HEK293 (cell line): ENCODE measurements around the gene PLEKHA8.

Source experiments
- CTCF ChIA-PET: fragments of 350-600 bp; formaldehyde crosslinking; extraction: SDS; loops from one replicate; lab custom pipeline; 2021; ENCODE audit warnings: antibody characterized with exemption; lab: Yijun Ruan, JAX
- POLR2A ChIA-PET: fragments of 300-600 bp; formaldehyde crosslinking; extraction: SDS; loops from one replicate; lab custom pipeline; 2020; ENCODE audit warnings: antibody characterized with exemption, inconsistent platforms; lab: Yijun Ruan, JAX
- H3K27ac ChIP-seq: fragments of 200-500 bp; sonication (Bioruptor generic); 2 replicates; pipeline ENCODE4 v1.5.1; 2014; ENCODE audit warnings: low read depth, low read length, control low read depth, inconsistent platforms; ENCODE audit errors: extremely low read depth
- H3K36me3 ChIP-seq, 2 experiments: fragments of 200-500 bp in 1 of 2; sonication (Bioruptor generic) in 1 of 2; 1 replicate in 1 of 2; 2 replicates in 1 of 2; pipeline ENCODE4 v1.5.1; 2014 to 2017; ENCODE audit warnings: inconsistent platforms in 2 of 2, low read length in 2 of 2; ENCODE audit not compliant: control insufficient read depth in 2 of 2, insufficient read depth in 1 of 2
- H3K4me1 ChIP-seq: fragments of 200-500 bp; sonication (Bioruptor generic); 2 replicates; pipeline ENCODE4 v1.5.1; 2014; ENCODE audit warnings: mild to moderate bottlenecking, low read length, inconsistent platforms; ENCODE audit not compliant: control insufficient read depth, insufficient read depth
- H3K4me3 ChIP-seq: 2 replicates; pipeline ENCODE4 v1.5.1; 2011; ENCODE audit warnings: low read depth, mild to moderate bottlenecking, control low read depth, low read length, moderate library complexity
- H3K9me3 ChIP-seq: fragments of 200-500 bp; sonication (Bioruptor generic); 2 replicates; pipeline ENCODE4 v1.5.1; 2014; ENCODE audit warnings: low read depth, low read length, inconsistent platforms; ENCODE audit not compliant: control insufficient read depth, insufficient read depth
- AEBP2 ChIP-seq: fragments of 450-650 bp; formaldehyde crosslinking; IDR thresholded peaks from 2 replicates; pipeline ENCODE4 v1.5.1; 2016; ENCODE audit warnings: missing biosample characterization, missing genetic modification characterization, borderline replicate concordance
- FEZF1 ChIP-seq: fragments of 450-650 bp; formaldehyde crosslinking; IDR thresholded peaks from 2 replicates; pipeline ENCODE4 v1.5.1; 2016; ENCODE audit warnings: missing biosample characterization, missing genetic modification characterization
- KLF8 ChIP-seq: fragments of 450-650 bp; formaldehyde crosslinking; IDR thresholded peaks from 2 replicates; pipeline ENCODE4 v1.5.1; 2016; ENCODE audit warnings: missing biosample characterization, missing genetic modification characterization
- OSR2 ChIP-seq: fragments of 450-650 bp; formaldehyde crosslinking; IDR thresholded peaks from 2 replicates; pipeline ENCODE4 v1.5.1; 2016; ENCODE audit warnings: missing biosample characterization, missing genetic modification characterization
- PATZ1 ChIP-seq: fragments of 450-650 bp; formaldehyde crosslinking; IDR thresholded peaks from 2 replicates; pipeline ENCODE4 v1.5.1; 2016; ENCODE audit warnings: missing biosample characterization, missing genetic modification characterization
- RBAK ChIP-seq: fragments of 450-650 bp; formaldehyde crosslinking; IDR thresholded peaks from 2 replicates; pipeline ENCODE4 v1.5.1; 2016; ENCODE audit warnings: missing biosample characterization, missing genetic modification characterization
- SALL2 ChIP-seq: fragments of 450-650 bp; formaldehyde crosslinking; IDR thresholded peaks from 2 replicates; pipeline ENCODE4 v1.5.0; 2017; ENCODE audit warnings: missing biosample characterization, mild to moderate bottlenecking, missing genetic modification characterization, borderline replicate concordance
- SETDB1 ChIP-seq: IDR thresholded peaks from one replicate; pipeline ENCODE4 v1.6.1; 2017; ENCODE audit warnings: mild to moderate bottlenecking, low read length, moderate library complexity, mixed read lengths; ENCODE audit not compliant: insufficient read length
- YY1 ChIP-seq: fragments of 450-650 bp; formaldehyde crosslinking; IDR thresholded peaks from 2 replicates; pipeline ENCODE4 v1.5.1; 2018; ENCODE audit warnings: missing biosample characterization, missing genetic modification characterization
- ZNF132 ChIP-seq: fragments of 450-650 bp; formaldehyde crosslinking; IDR thresholded peaks from 2 replicates; pipeline ENCODE4 v1.5.1; 2017; ENCODE audit warnings: missing biosample characterization, missing genetic modification characterization, borderline replicate concordance
- ZNF138 ChIP-seq: fragments of 450-650 bp; formaldehyde crosslinking; IDR thresholded peaks from 2 replicates; pipeline ENCODE4 v1.5.1; 2016; ENCODE audit warnings: missing biosample characterization, missing genetic modification characterization, borderline replicate concordance
- ZNF202 ChIP-seq: fragments of 450-650 bp; formaldehyde crosslinking; IDR thresholded peaks from 2 replicates; pipeline ENCODE4 v1.5.1; 2016; ENCODE audit warnings: missing biosample characterization, missing genetic modification characterization, borderline replicate concordance
- ZNF24 ChIP-seq: fragments of 450-650 bp; formaldehyde crosslinking; IDR thresholded peaks from 2 replicates; pipeline ENCODE4 v1.5.1; 2016; ENCODE audit warnings: missing biosample characterization, missing genetic modification characterization
- ZNF404 ChIP-seq: fragments of 450-650 bp; formaldehyde crosslinking; IDR thresholded peaks from 2 replicates; pipeline ENCODE4 v1.5.1; 2017; ENCODE audit warnings: missing biosample characterization, missing genetic modification characterization
- ZNF510 ChIP-seq: fragments of 450-650 bp; formaldehyde crosslinking; IDR thresholded peaks from 2 replicates; pipeline ENCODE4 v1.5.1; 2018; ENCODE audit warnings: mild to moderate bottlenecking, missing genetic modification characterization, missing biosample characterization; ENCODE audit not compliant: insufficient replicate concordance
- ZNF514 ChIP-seq: fragments of 450-650 bp; formaldehyde crosslinking; IDR thresholded peaks from 2 replicates; pipeline ENCODE4 v1.5.1; 2016; ENCODE audit warnings: missing biosample characterization, missing genetic modification characterization
- ZNF548 ChIP-seq: fragments of 450-650 bp; formaldehyde crosslinking; IDR thresholded peaks from 2 replicates; pipeline ENCODE4 v1.5.1; 2016; ENCODE audit warnings: missing biosample characterization, missing genetic modification characterization
- ZNF600 ChIP-seq: fragments of 450-650 bp; formaldehyde crosslinking; IDR thresholded peaks from 2 replicates; pipeline ENCODE4 v1.5.1; 2016; ENCODE audit warnings: missing biosample characterization, missing genetic modification characterization
- ZNF624 ChIP-seq: fragments of 450-650 bp; formaldehyde crosslinking; IDR thresholded peaks from 2 replicates; pipeline ENCODE4 v1.5.1; 2017; ENCODE audit warnings: missing biosample characterization, missing genetic modification characterization
- ZNF626 ChIP-seq: fragments of 450-650 bp; sonication (Bioruptor Pico); formaldehyde crosslinking; IDR thresholded peaks from 2 replicates; pipeline ENCODE4 v1.5.1; 2018; ENCODE audit warnings: missing biosample characterization, missing genetic modification characterization, inconsistent platforms
- ZNF645 ChIP-seq: fragments of 450-650 bp; formaldehyde crosslinking; IDR thresholded peaks from 2 replicates; pipeline ENCODE4; 2016; ENCODE audit warnings: missing biosample characterization, missing genetic modification characterization
- ZNF658 ChIP-seq: fragments of 450-650 bp; formaldehyde crosslinking; IDR thresholded peaks from 2 replicates; pipeline ENCODE4; 2016; ENCODE audit warnings: missing biosample characterization, missing genetic modification characterization
- ZNF670 ChIP-seq: fragments of 450-650 bp; formaldehyde crosslinking; IDR thresholded peaks from 2 replicates; pipeline ENCODE4 v1.5.1; 2016; ENCODE audit warnings: missing biosample characterization, missing genetic modification characterization, low read depth
- ZNF791 ChIP-seq: fragments of 450-650 bp; formaldehyde crosslinking; IDR thresholded peaks from 2 replicates; pipeline ENCODE4 v1.5.1; 2016; ENCODE audit warnings: missing biosample characterization, missing genetic modification characterization
- TF ChIP-seq, protein P1 (sequence below): fragments of 450-650 bp; IDR thresholded peaks from 2 replicates; pipeline ENCODE4 v1.5.1; 2018; ENCODE audit warnings: missing biosample characterization, mild to moderate bottlenecking, missing genetic modification characterization

PLEKHA8 gene

GRCh38 chr7:30082686-30083085 lies 54.5 kb downstream of the PLEKHA8 start:
- no peak for TF ChIP-seq ZNF138 (tag by site-specific recombination)
- no peak for TF ChIP-seq ZNF24 (tag by site-specific recombination)
- no peak for TF ChIP-seq ZNF626 (tag by site-specific recombination)
- TF ChIP-seq ZNF404: no peak
- TF ChIP-seq ZNF202 (tag by site-specific recombination): no peak
- no peak for TF ChIP-seq SETDB1
- no peak for TF ChIP-seq RBAK (tag by site-specific recombination)
- no peak for TF ChIP-seq ZNF624 (tag by site-specific recombination)
- TF ChIP-seq ZNF791: no peak
- TF ChIP-seq ZNF510 (tag by site-specific recombination): no peak
- TF ChIP-seq ZNF670 (tag by site-specific recombination): no peak
- Histone ChIP-seq H3K4me1 (peaks cover 8% of the 10 kb centered on the region; the same call in 1 of the 2 replicates), H3K27ac (no peak overlapping the region), H3K36me3 (peaks cover 0 to 26% of the 10 kb centered on the region in 2 experiments; a peak in 1 of 3 replicates), H3K9me3 (no peaks in the 10 kb centered on the region), H3K4me3 (no peak overlapping the region)
- POLR2A ChIA-PET: no interaction called here
- CTCF ChIA-PET: interaction anchor here (0.9 kb wide), 1 partner anchor 21 kb away, joined by 4 read pairs; no protein-coding TSS in a partner anchor

GRCh38 chr7:30083334-30083733 lies 55.1 kb downstream of the PLEKHA8 start:
- ChIA-PET POLR2A (no interaction called here), CTCF (interaction anchor here (0.6 to 0.9 kb wide), 2 partner anchors 21 to 1128 kb away, joined by 3 to 4 read pairs; no protein-coding TSS in a partner anchor)
- H3K9me3 ChIP-seq: no peaks in the 10 kb centered on the region
- no peak overlapping the region for H3K4me3 ChIP-seq
- TF ChIP-seq ZNF624 (tag by site-specific recombination) (no peak), ZNF658 (no peak), SALL2 (tag by site-specific recombination) (no peak), ZNF645 (tag by site-specific recombination) (no peak), ZNF514 (tag by site-specific recombination) (no peak), YY1 (tag by site-specific recombination) (no peak)
- TF ChIP-seq, protein P1, sequence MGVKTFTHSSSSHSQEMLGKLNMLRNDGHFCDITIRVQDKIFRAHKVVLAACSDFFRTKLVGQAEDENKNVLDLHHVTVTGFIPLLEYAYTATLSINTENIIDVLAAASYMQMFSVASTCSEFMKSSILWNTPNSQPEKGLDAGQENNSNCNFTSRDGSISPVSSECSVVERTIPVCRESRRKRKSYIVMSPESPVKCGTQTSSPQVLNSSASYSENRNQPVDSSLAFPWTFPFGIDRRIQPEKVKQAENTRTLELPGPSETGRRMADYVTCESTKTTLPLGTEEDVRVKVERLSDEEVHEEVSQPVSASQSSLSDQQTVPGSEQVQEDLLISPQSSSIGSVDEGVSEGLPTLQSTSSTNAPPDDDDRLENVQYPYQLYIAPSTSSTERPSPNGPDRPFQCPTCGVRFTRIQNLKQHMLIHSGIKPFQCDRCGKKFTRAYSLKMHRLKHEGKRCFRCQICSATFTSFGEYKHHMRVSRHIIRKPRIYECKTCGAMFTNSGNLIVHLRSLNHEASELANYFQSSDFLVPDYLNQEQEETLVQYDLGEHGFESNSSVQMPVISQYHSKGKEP (tag by site-specific recombination): 0 out of 2 replicates have a peak, but pooled peaks have one; percentile 69
- H3K27ac ChIP-seq: no peak overlapping the region
- H3K36me3 ChIP-seq: peaks cover 0 to 24% of the 10 kb centered on the region in 2 experiments; a peak in 1 of 3 replicates
- H3K4me1 ChIP-seq: peaks cover 8% of the 10 kb centered on the region; the same call in 1 of the 2 replicates

DNA sequence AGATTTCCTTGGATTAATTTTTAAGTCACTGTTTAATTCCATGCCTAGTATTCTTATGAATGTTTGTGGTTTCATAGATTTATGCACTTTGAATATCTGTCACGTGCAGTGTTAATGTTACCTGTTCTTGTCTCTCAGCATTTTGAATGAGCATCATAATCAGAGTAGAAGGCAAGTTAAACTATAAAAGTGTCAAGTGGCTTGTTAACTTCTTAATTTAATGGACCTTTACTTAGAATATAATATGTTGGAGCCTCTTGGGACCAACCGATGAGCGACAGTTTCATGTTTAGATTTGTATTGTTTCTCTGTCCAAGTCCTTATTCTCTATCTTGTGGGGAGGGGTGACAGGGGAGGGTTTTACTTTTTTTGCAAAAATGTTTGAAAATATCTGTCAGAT lies 56.0 kb downstream of the PLEKHA8 start:
- Histone ChIP-seq H3K27ac (no peak overlapping the region), H3K36me3 (peaks cover 0 to 15% of the 10 kb centered on the region in 2 experiments; a peak in 1 of 3 replicates), H3K4me1 (peaks cover 8% of the 10 kb centered on the region; the same call in 1 of the 2 replicates), H3K9me3 (no peaks in the 10 kb centered on the region), H3K4me3 (no peak overlapping the region)
- ChIA-PET CTCF (interaction anchor here (0.8 kb wide), 1 partner anchor 23 kb away, joined by 3 read pairs; no protein-coding TSS in a partner anchor), POLR2A (no interaction called here)
- TF ChIP-seq FEZF1 (tag by site-specific recombination) (0 out of 2 replicates have a peak, but pooled peaks have one; percentile 17), AEBP2 (no peak), KLF8 (tag by site-specific recombination) (0 out of 2 replicates have a peak, but pooled peaks have one; percentile 43), ZNF548 (no peak), ZNF132 (no peak), OSR2 (peak; percentile 75), ZNF600 (tag by site-specific recombination) (no peak), PATZ1 (tag by site-specific recombination) (0 out of 2 replicates have a peak, but pooled peaks have one; percentile 23)
